Endothelial cell of umbilical vein (primary cell): Measurements from ENCODE around the gene SMYD4.

ENCODE experiments used
- EZH2 ChIP-seq: IDR thresholded peaks from 2 replicates; pipeline ENCODE4 v1.6.1; 2012; ENCODE audit warnings: borderline replicate concordance, low read depth, mild to moderate bottlenecking, moderate library complexity, low read length, inconsistent platforms; ENCODE audit not compliant: severe bottlenecking
- POLR2A ChIP-seq: IDR thresholded peaks from 2 replicates; pipeline ENCODE4 v1.6.1; 2012; ENCODE audit warnings: low read depth, mild to moderate bottlenecking, control low read depth, low read length
- POLR2AphosphoS5 ChIP-seq: IDR thresholded peaks from 2 replicates; pipeline ENCODE4 v1.6.1; 2012; ENCODE audit warnings: low read depth, mild to moderate bottlenecking, control low read depth, low read length, moderate library complexity; ENCODE audit not compliant: insufficient read depth
- TF ChIP-seq, protein P1 (sequence below), 2 donors: IDR thresholded peaks; 1 replicate in 1 of 2; 2 replicates in 1 of 2; pipeline ENCODE4 v1.5.1; 2011; ENCODE audit warnings: low read length in 2 of 2, mild to moderate bottlenecking in 2 of 2, moderate library complexity in 2 of 2, control low read depth in 1 of 2, inconsistent platforms in 1 of 2, low read depth in 1 of 2; ENCODE audit not compliant: insufficient read depth in 1 of 2; ENCODE audit errors: extremely low read depth in 1 of 2
- TF ChIP-seq, protein P2 (sequence below): IDR thresholded peaks from 2 replicates; pipeline ENCODE4 v1.6.1; 2011; ENCODE audit not compliant: insufficient read depth, insufficient read length

DNA sequence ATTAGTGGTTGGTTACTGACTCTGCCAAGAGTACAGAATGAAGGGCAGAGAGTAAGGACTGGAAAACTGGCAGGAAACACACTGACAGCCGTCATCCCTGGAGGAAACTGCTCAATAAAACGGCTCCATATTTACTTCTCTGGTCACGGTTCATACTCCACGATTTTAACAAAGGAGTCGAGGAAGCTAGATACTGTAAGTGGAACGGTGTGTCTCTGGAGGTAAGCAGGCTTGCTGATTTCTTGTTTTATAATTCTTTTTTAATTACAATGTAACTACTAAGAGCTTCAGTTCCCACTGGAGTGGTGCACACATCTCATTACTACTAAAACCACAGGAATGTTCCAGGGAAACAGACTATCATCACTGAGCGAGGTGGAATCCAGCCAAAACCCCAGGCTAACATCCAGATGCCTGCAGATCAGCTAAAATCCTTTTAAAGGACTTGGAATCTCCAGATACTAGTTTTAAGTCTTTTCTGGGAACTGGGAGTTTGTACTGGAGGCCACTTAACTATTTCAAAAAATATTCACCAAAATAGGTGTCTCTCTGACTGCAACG, 50.1 kb downstream of the SMYD4 start:
- TF ChIP-seq POLR2A (no peak), POLR2AphosphoS5 (peak; percentile 45), EZH2 (no peak)
- TF ChIP-seq, protein P1, sequence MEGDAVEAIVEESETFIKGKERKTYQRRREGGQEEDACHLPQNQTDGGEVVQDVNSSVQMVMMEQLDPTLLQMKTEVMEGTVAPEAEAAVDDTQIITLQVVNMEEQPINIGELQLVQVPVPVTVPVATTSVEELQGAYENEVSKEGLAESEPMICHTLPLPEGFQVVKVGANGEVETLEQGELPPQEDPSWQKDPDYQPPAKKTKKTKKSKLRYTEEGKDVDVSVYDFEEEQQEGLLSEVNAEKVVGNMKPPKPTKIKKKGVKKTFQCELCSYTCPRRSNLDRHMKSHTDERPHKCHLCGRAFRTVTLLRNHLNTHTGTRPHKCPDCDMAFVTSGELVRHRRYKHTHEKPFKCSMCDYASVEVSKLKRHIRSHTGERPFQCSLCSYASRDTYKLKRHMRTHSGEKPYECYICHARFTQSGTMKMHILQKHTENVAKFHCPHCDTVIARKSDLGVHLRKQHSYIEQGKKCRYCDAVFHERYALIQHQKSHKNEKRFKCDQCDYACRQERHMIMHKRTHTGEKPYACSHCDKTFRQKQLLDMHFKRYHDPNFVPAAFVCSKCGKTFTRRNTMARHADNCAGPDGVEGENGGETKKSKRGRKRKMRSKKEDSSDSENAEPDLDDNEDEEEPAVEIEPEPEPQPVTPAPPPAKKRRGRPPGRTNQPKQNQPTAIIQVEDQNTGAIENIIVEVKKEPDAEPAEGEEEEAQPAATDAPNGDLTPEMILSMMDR (IDR thresholded peaks at IDR 0.05; ENCODE audit: extremely low read depth in 1 of 2, insufficient read depth in 1 of 2, low read depth in 1 of 2, low read length in 2 of 2), result no peak
- TF ChIP-seq, protein P2, sequence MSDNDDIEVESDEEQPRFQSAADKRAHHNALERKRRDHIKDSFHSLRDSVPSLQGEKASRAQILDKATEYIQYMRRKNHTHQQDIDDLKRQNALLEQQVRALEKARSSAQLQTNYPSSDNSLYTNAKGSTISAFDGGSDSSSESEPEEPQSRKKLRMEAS, result no peak
